NCI-H1694 treated with DMSO at 0.1 percent for 48 hours (cell line): ENCODE measurements around the gene IFNG.
"Not testable (repeated sequence)": the region's sequence is repeated elsewhere in the genome, so short reads cannot be mapped to it uniquely, and the experiment has no call there.

Source experiments
- DNase-seq: peaks from one replicate; lab custom pipeline; 2025; lab: John Stamatoyannopoulos, UW

IFNG gene

GRCh38 chr12:68159681-68160304 lies at the start of gene IFNG:
Gene IFNG, minus strand, starts transcription at chr12:68159740. Its CDS starts 125 bp downstream, at chr12:68159615.
- no peak for DNase-seq

GRCh38 chr12:68209048-68209728 lies 49.6 kb upstream of the IFNG start:
- DNase-seq = not testable (repeated sequence)

- peak; percentile 50 for DNase-seq
These were observed 47.7 kb upstream of the IFNG start for GRCh38 chr12:68207276-68207675.

- peak; percentile 83 for DNase-seq
These were observed 46.9 kb upstream of the IFNG start for GRCh38 chr12:68206446-68206845.

- DNase-seq = no peak
These were observed 43.9 kb upstream of the IFNG start for GRCh38 chr12:68203460-68203875.

- no peak for DNase-seq
These were observed 41.3 kb upstream of the IFNG start for GRCh38 chr12:68200854-68201253.

- DNase-seq = no peak
These were observed 39.6 kb upstream of the IFNG start for GRCh38 chr12:68199127-68199526.

- no peak for DNase-seq
These were observed 39.1 kb upstream of the IFNG start for GRCh38 chr12:68198507-68199086.

- DNase-seq = no peak
These were observed 30.8 kb upstream of the IFNG start for GRCh38 chr12:68190301-68190700.

- no peak for DNase-seq
These were observed 30.3 kb upstream of the IFNG start for GRCh38 chr12:68189821-68190242.

- DNase-seq = no peak
These were observed 26.1 kb upstream of the IFNG start for GRCh38 chr12:68185598-68185997.

GRCh38 chr12:68180792-68181744 lies 21.5 kb upstream of the IFNG start:
- DNase-seq = peak; percentile 91

- DNase-seq = no peak
These were observed 19.4 kb upstream of the IFNG start for GRCh38 chr12:68178774-68179439.

GRCh38 chr12:68178184-68178583 lies 18.6 kb upstream of the IFNG start:
- DNase-seq = no peak

GRCh38 chr12:68177562-68177961 lies 18.0 kb upstream of the IFNG start:
- no peak for DNase-seq

- no peak for DNase-seq
These were observed 16.7 kb upstream of the IFNG start for GRCh38 chr12:68176257-68176656.

GRCh38 chr12:68175557-68176061 lies 16.1 kb upstream of the IFNG start:
- no peak for DNase-seq

GRCh38 chr12:68174761-68175160 lies 15.2 kb upstream of the IFNG start:
- DNase-seq = not testable (repeated sequence)

GRCh38 chr12:68173792-68174191 lies 14.3 kb upstream of the IFNG start:
- no peak for DNase-seq

- DNase-seq = no peak
These were observed 11.2 kb upstream of the IFNG start for GRCh38 chr12:68170726-68171125.

- DNase-seq = no peak
These were observed 9.8 kb upstream of the IFNG start for GRCh38 chr12:68169213-68169889.
